HG02938 (cell line): ENCODE data around the gene LGR4.

Experiments
- ATAC-seq: cut with Tn5 transposase; IDR thresholded peaks from one replicate; pipeline ENCODE4 v1.9.1; 2021; ENCODE audit warnings: mild to moderate bottlenecking, moderate library complexity; ENCODE audit not compliant: unreplicated experiment

The LGR4 gene

GRCh38 chr11:27406498-27407354 is 65.9 kb downstream of the LGR4 start:
- no peak for ATAC-seq

DNA sequence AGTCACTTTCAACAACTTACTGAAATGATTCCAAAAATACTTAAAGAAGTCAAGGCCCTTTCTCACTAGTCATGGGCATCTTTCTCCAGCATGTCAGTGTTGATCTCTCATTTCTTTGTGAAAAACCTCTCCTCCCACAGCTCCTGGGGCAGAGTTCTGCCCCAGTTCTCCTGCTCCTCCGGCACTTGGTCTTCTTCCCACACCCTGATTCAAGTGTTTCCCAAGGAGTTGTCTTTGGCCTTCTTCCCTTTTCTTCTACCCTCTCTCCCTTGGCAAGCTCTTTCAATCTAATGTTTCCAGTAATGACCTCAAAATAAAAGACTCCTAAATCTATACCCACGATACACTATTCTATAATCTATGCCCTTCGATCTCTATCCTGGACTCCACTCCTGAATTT is 67.5 kb downstream of the LGR4 start:
- ATAC-seq = no peak

DNA sequence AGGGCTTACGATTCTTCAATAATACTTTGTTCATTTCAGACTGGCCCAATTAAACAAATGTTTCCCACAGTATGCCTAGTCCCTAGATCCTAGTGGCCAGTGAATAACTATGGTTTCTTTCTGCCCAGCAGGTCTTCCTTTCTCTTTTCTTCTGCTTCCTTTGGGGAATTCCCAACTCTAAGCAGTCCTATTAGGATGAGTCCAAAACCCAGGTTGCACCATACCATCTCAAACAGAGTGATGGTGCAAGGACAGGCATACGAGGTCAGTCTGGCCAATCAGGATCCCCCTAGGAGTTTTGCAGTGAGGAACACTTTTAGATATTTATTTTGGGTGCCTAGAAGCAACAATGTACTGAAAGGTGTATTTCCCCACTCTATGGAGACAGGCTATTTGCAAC is 68.2 kb downstream of the LGR4 start:
- no peak for ATAC-seq

DNA sequence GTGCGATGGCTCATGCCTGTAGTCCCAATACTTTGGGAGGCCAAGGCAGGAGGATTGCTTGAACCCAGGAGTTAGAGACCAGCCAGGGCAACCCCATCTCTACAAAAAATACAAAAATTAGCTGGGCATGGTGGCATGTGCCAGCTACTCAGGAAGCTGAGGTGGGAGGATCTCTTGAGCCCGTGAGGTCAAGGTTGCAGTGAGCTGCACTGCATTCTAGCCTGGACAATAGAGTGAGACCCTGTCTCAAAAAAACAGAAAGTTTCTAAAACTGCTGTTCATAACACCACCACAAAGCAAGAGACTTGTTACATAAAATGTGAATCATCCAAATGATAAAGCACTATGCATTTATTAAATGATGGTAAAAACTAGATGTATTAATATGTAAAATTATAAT is 69.4 kb downstream of the LGR4 start:
- no peak for ATAC-seq

GRCh38 chr11:27402450-27402849 is 70.1 kb downstream of the LGR4 start:
- ATAC-seq = no peak

GRCh38 chr11:27401833-27402316 is 70.7 kb downstream of the LGR4 start:
- no peak for ATAC-seq

DNA sequence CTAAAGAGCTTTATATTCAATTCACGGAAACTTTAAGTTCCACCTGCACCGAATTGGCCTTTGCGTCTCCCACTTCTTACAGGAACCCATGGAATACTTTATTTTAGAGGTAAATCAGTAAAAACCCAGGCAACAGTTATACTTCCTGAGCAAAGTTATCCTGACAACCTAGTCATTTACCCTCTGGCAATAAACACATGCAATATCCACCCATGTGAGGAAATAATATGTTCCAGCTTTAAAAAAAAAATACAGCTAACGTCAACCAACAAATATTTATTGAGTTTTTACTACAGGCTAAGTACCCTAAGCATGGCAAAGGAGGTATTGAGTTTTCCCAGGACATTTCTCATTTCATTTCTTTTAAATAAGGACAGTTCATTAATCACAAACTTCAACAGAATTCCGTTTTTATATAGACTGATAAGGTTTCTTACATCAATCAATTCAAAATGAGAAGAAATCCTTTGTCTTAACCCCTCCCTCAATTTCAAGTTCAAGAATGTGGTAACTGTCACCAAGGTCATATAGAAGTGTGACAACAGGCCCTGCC is 71.2 kb downstream of the LGR4 start:
- no peak for ATAC-seq

DNA sequence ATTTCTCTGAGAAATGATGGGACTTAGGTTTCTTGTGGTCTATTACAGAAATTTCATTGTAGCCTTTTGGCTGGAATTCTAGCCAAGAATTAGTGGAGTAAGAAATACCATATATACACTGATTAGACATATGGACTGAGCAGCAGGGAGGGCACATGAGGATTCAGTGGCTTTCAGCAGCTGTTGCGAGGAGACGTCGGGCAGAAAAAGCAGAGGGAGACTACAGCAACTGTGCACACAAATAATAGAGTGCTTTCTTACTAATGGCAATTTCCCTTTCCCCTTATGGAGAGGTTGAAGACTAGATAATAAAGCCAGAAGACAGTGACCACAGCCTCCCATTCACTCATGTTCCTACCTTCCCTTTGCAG is 74.2 kb downstream of the LGR4 start:
- ATAC-seq = no peak

GRCh38 chr11:27397624-27398399 is 74.8 kb downstream of the LGR4 start:
- ATAC-seq = no peak

DNA sequence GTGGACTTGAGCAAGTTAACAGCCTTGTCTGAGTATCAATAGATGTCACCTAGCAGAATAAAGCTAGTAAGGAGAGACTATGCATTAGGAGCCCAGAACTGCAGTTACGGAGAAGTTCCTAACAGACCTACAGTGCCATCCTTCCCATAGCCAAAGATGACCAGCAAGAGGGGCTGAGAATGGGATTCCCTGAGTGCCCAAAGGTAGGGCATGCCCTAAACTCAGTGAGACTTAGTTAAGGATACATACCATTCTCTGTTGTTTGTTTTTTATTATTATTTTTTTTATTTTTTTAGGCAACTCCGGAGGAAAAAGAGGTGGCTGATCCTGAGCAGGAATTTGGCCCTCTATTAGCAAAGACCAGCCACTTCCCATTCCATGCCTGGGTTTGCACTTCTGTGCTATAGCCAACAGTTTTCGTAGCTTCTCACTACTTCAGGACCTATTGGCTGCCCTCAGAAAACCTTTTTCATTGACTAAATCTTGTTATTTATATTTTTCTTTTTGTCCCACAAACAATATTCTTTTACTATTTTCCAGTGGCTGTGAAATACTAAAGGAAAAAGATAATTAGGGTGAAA is 76.2 kb downstream of the LGR4 start:
- no peak for ATAC-seq

DNA sequence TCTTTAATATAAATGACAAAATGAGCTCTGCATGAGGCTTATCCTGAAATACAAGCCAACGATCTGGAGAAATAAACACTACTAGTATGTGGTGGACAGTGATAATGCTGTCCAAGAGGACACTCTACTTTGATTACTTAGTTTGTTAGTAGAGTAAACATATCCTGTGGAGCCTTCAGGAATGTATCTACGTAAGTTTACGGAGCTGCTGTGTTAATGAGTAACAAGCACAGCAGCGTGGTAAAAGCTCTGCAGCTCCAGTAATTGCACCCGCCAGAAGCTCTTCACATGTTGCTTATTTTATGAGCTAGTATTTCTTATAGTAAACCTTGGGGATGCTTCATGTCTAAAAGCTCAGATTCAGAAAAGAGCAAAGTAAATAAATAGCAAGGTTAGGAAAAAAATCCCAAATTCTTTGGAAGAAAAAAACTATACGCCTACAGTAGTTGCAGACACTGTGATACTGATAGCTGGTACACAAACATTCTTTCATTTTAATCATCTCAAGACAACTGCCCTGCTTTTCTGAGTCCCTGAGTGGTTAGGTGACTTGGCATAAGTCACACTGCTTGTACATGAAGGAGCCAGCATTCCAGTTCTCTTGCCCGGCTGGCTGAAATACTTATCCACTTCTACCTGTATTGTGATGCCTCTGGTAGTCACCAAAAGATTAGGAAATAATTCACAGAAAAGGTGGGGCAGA is 76.9 kb downstream of the LGR4 start:
- ATAC-seq = no peak

DNA sequence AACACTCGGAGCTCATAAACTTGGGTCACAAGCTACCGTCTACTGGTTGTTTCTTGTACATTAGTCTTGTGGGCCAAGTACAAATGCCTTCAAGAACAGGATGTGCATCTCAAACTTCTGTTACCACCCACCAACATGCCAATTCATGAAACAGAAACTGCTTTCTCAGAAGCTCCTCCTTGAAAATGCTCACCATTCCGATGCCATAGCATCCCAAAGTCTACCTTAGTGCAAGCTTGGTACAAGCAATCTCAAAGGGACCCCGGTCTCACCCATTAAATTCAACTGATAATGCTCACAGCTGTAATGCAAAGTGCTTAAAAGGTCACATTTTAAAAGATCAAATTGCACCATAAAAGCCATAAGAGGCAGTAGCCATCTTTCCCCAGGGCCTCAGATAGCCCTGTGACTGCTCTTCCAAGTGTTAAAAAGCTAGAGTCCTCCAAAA is 77.8 kb downstream of the LGR4 start:
- no peak for ATAC-seq

GRCh38 chr11:27392278-27393114 is 80.1 kb downstream of the LGR4 start:
- no peak for ATAC-seq

GRCh38 chr11:27391331-27392015 is 81.1 kb downstream of the LGR4 start:
- ATAC-seq = no peak

- no peak for ATAC-seq
These were observed 82.0 kb downstream of the LGR4 start for GRCh38 chr11:27390318-27391295.

GRCh38 chr11:27388869-27389268 is 83.7 kb downstream of the LGR4 start:
- ATAC-seq = no peak

DNA sequence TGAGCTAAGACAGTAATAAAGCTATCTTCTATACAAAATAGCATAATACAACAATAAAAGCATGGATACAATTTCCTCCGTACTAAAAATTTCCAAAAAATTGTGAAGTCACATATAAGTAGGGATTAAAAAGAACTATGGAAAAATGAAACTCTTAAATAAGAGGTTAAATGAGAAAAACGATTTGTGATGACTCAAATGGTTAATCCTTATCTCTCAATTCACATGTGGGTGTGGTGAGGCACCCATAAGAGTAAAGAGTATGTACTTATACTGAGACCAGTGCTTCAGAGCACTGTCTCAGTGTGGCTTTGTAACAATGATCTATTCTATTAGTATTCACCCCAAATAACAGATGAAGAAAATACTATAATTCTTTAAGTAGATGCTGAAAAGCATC is 84.6 kb downstream of the LGR4 start:
- ATAC-seq = no peak

- ATAC-seq = no peak
These were observed 85.2 kb downstream of the LGR4 start for GRCh38 chr11:27387362-27387761.
